ENCODE results near the gene MEOX1.

Gene MEOX1

GRCh38 chr17:43667506-43667905 lies 5.8 kb upstream of the MEOX1 start:
- TF ChIP-seq SIN3A (IDR thresholded peaks at IDR 0.05; ENCODE audit: borderline replicate concordance, insufficient read depth, low read length) (no peak), POLR2AphosphoS5 (IDR thresholded peaks at IDR 0.05; ENCODE audit: low read depth, low read length) (no peak), FOXP2 (optimal IDR thresholded peaks at IDR 0.05; ENCODE audit: borderline replicate concordance, extremely low read depth, extremely low read length, insufficient read depth) (no peak), REST (IDR thresholded peaks at IDR 0.05; ENCODE audit: insufficient read depth in 1 of 2, low read depth in 2 of 2, low read length in 2 of 2) (no peak), TAF1 (IDR thresholded peaks at IDR 0.05; ENCODE audit: borderline replicate concordance, insufficient read depth, low read length) (no peak)

- TF ChIP-seq FOXP2 (optimal IDR thresholded peaks at IDR 0.05; ENCODE audit: borderline replicate concordance, extremely low read depth, extremely low read length, insufficient read depth) (no peak), POLR2AphosphoS5 (IDR thresholded peaks at IDR 0.05; ENCODE audit: low read depth, low read length) (no peak), TAF1 (IDR thresholded peaks at IDR 0.05; ENCODE audit: borderline replicate concordance, insufficient read depth, low read length) (no peak), REST (IDR thresholded peaks at IDR 0.05; ENCODE audit: insufficient read depth in 1 of 2, low read depth in 2 of 2, low read length in 2 of 2) (no peak), SIN3A (IDR thresholded peaks at IDR 0.05; ENCODE audit: borderline replicate concordance, insufficient read depth, low read length) (no peak)
Observed at GRCh38 chr17:43665937-43666236, 4.2 kb upstream of the MEOX1 start.

GRCh38 chr17:43665084-43665936 lies 3.6 kb upstream of the MEOX1 start:
- no peak for TF ChIP-seq SIN3A (IDR thresholded peaks at IDR 0.05; ENCODE audit: borderline replicate concordance, insufficient read depth, low read length)
- TF ChIP-seq POLR2AphosphoS5 (IDR thresholded peaks at IDR 0.05; ENCODE audit: low read depth, low read length): no peak
- TF ChIP-seq TAF1 (IDR thresholded peaks at IDR 0.05; ENCODE audit: borderline replicate concordance, insufficient read depth, low read length): no peak
- TF ChIP-seq REST (IDR thresholded peaks at IDR 0.05; ENCODE audit: insufficient read depth in 1 of 2, low read depth in 2 of 2, low read length in 2 of 2): no peak
- no peak for TF ChIP-seq FOXP2 (optimal IDR thresholded peaks at IDR 0.05; ENCODE audit: borderline replicate concordance, extremely low read depth, extremely low read length, insufficient read depth)

- TF ChIP-seq REST (IDR thresholded peaks at IDR 0.05; ENCODE audit: insufficient read depth in 1 of 2, low read depth in 2 of 2, low read length in 2 of 2) (no peak), TAF1 (IDR thresholded peaks at IDR 0.05; ENCODE audit: borderline replicate concordance, insufficient read depth, low read length) (no peak), SIN3A (IDR thresholded peaks at IDR 0.05; ENCODE audit: borderline replicate concordance, insufficient read depth, low read length) (no peak), POLR2AphosphoS5 (IDR thresholded peaks at IDR 0.05; ENCODE audit: low read depth, low read length) (no peak), FOXP2 (optimal IDR thresholded peaks at IDR 0.05; ENCODE audit: borderline replicate concordance, extremely low read depth, extremely low read length, insufficient read depth) (no peak)
Observed at GRCh38 chr17:43664096-43664495, 2.4 kb upstream of the MEOX1 start.
